NCI-H2227 treated with DMSO at 0.1 percent for 48 hours (cell line): ENCODE measurements around the gene SLC22A17.
"Not testable (repeated sequence)": the region's sequence is repeated elsewhere in the genome, so short reads cannot be mapped to it uniquely, and the experiment has no call there.

Experiments
- DNase-seq: peaks from one replicate; lab custom pipeline; 2025; lab: John Stamatoyannopoulos, UW

SLC22A17 gene

GRCh38 chr14:23352506-23353432 is at the start of gene SLC22A17:
Gene SLC22A17 (minus strand): TSS chr14:23352887.
- DNase-seq: peak; percentile 86

- no peak for DNase-seq
Observed at GRCh38 chr14:23401291-23401690, 48.6 kb upstream of the SLC22A17 start.

- DNase-seq: not testable (repeated sequence)
Observed at GRCh38 chr14:23400496-23401149, 47.9 kb upstream of the SLC22A17 start.

- DNase-seq: no peak
Observed at GRCh38 chr14:23399591-23399990, 46.9 kb upstream of the SLC22A17 start.

GRCh38 chr14:23399136-23399535 is 46.4 kb upstream of the SLC22A17 start:
- DNase-seq: no peak

GRCh38 chr14:23398348-23398747 is 45.7 kb upstream of the SLC22A17 start:
- no peak for DNase-seq

GRCh38 chr14:23396781-23397407 is 44.2 kb upstream of the SLC22A17 start:
- DNase-seq: no peak

- no peak for DNase-seq
Observed at GRCh38 chr14:23396126-23396525, 43.4 kb upstream of the SLC22A17 start.

- no peak for DNase-seq
Observed at GRCh38 chr14:23392613-23393012, 39.9 kb upstream of the SLC22A17 start.

GRCh38 chr14:23389871-23390270 is 37.2 kb upstream of the SLC22A17 start:
- DNase-seq: not testable (repeated sequence)

- no peak for DNase-seq
Observed at GRCh38 chr14:23389396-23389795, 36.7 kb upstream of the SLC22A17 start.

GRCh38 chr14:23388996-23389395 is 36.3 kb upstream of the SLC22A17 start:
- no peak for DNase-seq

- DNase-seq: no peak
Observed at GRCh38 chr14:23387916-23388882, 35.5 kb upstream of the SLC22A17 start.

GRCh38 chr14:23386999-23387398 is 34.3 kb upstream of the SLC22A17 start:
- no peak for DNase-seq

GRCh38 chr14:23386266-23386657 is 33.6 kb upstream of the SLC22A17 start:
- DNase-seq: not testable (repeated sequence)

GRCh38 chr14:23385642-23386265 is 33.1 kb upstream of the SLC22A17 start:
- no peak for DNase-seq

GRCh38 chr14:23385244-23385641 is 32.6 kb upstream of the SLC22A17 start:
- DNase-seq: no peak

- no peak for DNase-seq
Observed at GRCh38 chr14:23384364-23385080, 31.8 kb upstream of the SLC22A17 start.

GRCh38 chr14:23382731-23383440 is 30.2 kb upstream of the SLC22A17 start:
- no peak for DNase-seq

GRCh38 chr14:23382276-23382675 is 29.6 kb upstream of the SLC22A17 start:
- no peak for DNase-seq
